Adipose tissue (tissue), 3 donors: ENCODE measurements around the gene EPS15. TPM values are rescaled to one million over a fixed set of nuclear protein-coding genes. Genes with fewer than 3 reads are reported as not detected.
"Not testable (repeated sequence)": the region's sequence is repeated elsewhere in the genome, so short reads cannot be mapped to it uniquely, and the experiment has no call there.

Experiments
- H3K27ac ChIP-seq: one replicate; pipeline ENCODE4 v1.5.1; 2013; ENCODE audit warnings: low read depth, low read length
- WGBS, 3 donors: extraction: QIAGEN DNeasy Blood & Tissue Kit; methylation state at CpG; one replicate each; pipeline ENCODE4 v1.1.7; 2013; 5-methylcytosine and 5-hydroxymethylcytosine counted together
- polyA plus RNA-seq, 3 donors: library from polyadenylated mRNA; stranded (reverse); fragments of 200-250 nt; gene quantifications; one replicate each; pipeline ENCODE4 v1.2.3, GENCODE V29; 2013
- donor health status: healthy with polysubstance abuse.
- donor health status: Bipolar disorder and iron deficiency.
- donor health status: healthy.

EPS15 gene
- polyA plus RNA-seq, 3 donors = 7.9 to 38.2 (median 16.1) TPM

DNA sequence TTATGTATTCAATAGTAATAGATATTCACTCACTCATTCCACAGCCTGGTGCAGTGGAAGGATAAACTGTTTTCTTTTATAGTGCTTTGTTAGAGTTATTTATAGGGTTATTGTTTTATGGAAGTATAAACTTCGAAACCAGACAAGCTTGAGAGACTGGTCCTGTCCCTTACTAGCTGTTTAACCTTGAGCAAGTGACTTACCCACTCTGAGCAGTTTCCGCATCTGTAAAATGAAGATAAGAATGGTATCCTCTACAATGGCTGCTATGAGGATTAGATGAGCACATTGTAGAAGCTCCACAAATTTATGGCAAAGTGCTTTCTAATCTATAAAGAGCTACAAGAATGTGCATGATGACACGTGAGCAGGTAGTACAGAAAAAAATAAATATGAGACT is 30.8 kb upstream of the EPS15 start:
- 75 to 90% (median 86%) methylated on average over 3 of the region's 3 CpGs for WGBS, 3 donors
- H3K27ac ChIP-seq = no peak overlapping the region

DNA sequence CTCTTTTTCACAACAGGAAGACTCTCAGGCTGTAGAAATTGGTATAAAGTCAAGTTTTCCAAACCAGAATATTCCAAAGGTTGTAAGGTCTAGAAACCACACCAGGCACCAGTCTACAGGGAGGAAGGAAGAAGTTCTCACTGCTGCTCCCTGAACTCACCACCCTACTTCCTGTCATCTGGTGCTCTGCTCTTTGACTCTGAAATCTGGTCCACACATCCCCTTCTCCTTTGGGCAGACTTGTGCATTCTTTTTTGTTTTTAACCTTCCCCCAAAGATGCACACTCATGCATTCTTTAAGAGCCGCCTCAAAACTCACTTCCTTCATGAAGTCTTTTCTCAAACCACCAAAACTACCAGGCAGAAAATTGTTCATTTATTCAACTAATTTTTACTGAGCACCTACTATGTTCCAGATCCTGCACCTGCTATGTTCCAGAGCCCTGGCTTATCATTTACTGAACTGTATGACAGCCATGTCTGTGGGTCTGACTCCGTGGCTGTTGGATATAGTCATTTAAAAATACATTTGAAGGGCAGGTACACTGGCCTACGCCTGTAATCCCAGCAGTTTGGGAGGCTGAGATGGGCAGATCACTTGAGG is 30.1 kb upstream of the EPS15 start:
- 54 to 71% (median 58%) methylated on average over 3 of the region's 3 CpGs for WGBS, 3 donors
- H3K27ac ChIP-seq = no peak overlapping the region

DNA sequence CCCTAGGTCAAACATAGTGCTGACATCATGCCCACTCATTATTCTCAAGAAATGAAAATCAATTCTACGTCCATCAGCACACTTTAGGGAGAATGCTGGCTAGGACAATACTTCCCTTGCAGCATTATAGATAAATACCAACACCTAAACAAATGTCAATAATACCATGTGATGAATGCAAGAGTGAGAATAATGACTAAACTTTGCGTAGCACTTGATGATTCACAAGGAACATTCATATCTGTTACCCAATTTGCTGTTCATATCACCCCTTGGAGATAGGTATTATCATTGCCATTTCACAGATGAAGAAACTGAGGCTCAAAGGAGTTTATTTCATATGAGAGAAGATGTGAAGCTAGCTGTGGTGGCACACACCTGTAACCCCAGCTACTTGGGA is 24.8 kb upstream of the EPS15 start:
- H3K27ac ChIP-seq = no peak overlapping the region
- WGBS, 3 donors = 88 to 94% (median 93%) methylated on average over 2 of the region's 2 CpGs

- WGBS, 3 donors = 77 to 87% (median 83%) methylated on average over 4 of the region's 4 CpGs
- no peak overlapping the region for H3K27ac ChIP-seq
Measured at GRCh38 chr1:51542158-51542953, 23.3 kb upstream of the EPS15 start.

GRCh38 chr1:51541313-51542050 is 22.4 kb upstream of the EPS15 start:
- WGBS, 3 donors = 64 to 80% (median 75%) methylated on average over 2 of the region's 2 CpGs
- no peak overlapping the region for H3K27ac ChIP-seq

DNA sequence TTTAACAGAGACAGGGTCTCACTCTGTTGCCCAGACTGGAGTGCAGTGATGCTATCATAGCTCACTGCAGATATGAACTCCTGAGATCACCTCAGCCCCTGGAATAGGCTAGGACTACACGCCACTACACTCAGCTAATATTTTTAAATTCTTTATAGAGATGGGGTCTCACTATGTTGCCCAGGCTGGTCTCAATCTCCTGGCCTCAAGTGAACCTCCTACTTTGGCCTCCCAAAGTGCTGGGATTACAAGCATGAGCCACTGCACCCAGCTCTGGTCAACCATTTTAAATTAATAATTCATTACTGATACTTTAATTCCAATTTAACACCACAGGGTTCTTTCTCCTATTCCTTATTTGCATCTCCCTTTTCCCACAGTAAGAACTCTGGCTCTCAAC is 18.5 kb upstream of the EPS15 start:
- 96 to 100% (median 98%) methylated on average over 1 of the region's 1 CpG for WGBS, 3 donors
- H3K27ac ChIP-seq = no peak overlapping the region

DNA sequence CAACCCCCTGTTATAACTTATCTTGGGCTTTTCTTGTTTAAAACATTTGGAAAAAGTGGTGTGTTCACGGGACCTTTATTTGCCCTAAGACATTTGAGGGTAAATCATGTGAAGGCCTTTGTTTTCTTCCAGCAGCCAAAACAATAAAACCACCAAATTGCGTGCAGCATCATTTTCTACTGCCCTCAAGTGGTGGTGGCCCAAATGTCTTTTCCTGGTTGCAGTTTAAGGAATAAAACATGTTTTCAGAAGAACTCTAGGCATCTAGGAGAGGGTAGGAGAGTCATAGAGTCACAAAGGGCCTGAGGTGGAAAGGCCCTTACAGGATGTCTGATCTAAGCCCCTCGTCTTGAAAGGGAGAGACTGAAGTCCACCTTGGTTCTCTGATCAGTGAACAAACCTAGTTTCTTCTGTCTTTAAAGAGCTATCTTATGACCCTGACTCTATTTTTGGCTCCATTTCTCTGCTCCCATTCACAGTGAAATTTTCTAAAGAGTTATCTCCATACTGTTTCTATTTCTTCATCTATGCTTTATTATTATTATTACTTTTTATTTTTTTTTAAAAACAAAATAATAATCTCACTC is 16.0 kb upstream of the EPS15 start:
- no peak overlapping the region for H3K27ac ChIP-seq
- 7 to 13% (median 8%) methylated on average over 3 of the region's 3 CpGs for WGBS, 3 donors

DNA sequence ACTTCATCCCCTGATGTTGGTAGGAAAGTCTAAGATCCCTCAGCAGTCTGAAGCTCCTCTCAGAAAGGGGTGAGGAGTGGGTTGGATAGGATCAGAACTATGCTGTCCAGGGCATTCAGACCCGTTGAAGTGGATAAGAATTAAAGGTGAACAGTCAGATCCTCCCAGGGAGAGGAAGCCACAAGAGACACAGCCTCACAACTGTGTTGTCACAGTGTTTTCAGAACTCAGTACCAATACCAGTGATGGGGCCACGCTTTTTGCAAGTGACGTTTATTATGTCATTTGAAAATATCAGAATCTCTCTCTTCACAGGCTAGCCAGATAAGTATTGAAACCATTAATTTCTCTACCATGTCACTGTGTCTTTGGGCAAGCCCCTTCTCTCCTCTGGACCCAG is 15.4 kb upstream of the EPS15 start:
- H3K27ac ChIP-seq = no peak overlapping the region
- 56 to 68% (median 61%) methylated on average over 3 of the region's 3 CpGs for WGBS, 3 donors

GRCh38 chr1:51532853-51533252 is 13.8 kb upstream of the EPS15 start:
- WGBS, 3 donors = 96 to 100% (median 98%) methylated on average over 1 of the region's 1 CpG
- no peak overlapping the region for H3K27ac ChIP-seq

- WGBS, 3 donors = 92 to 97% (median 96%) methylated on average over 4 of the region's 4 CpGs
- H3K27ac ChIP-seq = not testable (repeated sequence)
Measured at GRCh38 chr1:51530447-51530846, 11.4 kb upstream of the EPS15 start.

DNA sequence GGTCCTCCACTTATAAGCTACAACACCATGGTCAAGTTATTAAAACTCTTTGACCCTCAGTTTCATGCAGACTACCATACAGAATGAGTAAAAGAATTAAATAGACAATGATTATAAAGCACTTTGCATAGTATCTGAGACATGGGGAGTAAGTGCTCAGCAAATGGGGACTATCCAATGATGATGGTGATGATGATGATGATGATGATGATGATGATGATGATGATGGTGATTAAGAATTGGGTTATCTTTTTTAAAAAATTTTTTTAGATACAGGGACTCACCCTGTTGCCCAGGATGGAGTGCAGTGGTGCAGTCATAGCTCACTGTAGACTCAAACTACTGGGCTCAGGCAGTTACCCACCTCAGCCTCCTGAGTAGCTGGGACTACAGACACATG is 8.1 kb upstream of the EPS15 start:
- H3K27ac ChIP-seq = no peak overlapping the region

GRCh38 chr1:51526248-51526647 is 7.2 kb upstream of the EPS15 start:
- no peak overlapping the region for H3K27ac ChIP-seq
- 89 to 93% (median 90%) methylated on average over 3 of the region's 3 CpGs for WGBS, 3 donors

- no peak overlapping the region for H3K27ac ChIP-seq
- WGBS, 3 donors = 84 to 99% (median 97%) methylated on average over 2 of the region's 2 CpGs
Measured at GRCh38 chr1:51525295-51525694, 6.2 kb upstream of the EPS15 start.

- no peak overlapping the region for H3K27ac ChIP-seq
- 93 to 100% (median 100%) methylated on average over 1 of the region's 1 CpG for WGBS, 3 donors
Measured at GRCh38 chr1:51524817-51525216, 5.8 kb upstream of the EPS15 start.

DNA sequence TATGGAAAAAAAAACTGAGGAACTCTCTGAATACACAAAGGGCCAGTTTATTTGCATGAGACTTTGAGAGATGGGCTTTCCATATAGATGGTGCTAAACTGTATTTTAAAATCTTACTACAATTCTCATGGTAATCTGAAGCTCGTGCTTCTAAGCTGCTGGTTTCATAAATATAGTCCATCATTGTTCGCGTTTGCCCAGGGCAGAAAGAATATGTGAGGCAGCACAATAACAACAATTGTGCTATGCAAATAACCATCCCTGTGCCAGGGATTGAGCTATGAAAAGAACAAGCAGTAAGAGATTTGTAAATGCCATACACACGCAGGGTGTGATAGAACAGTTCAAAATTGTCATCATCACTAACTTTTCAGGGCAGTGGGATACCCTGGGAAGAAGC is 4.9 kb upstream of the EPS15 start:
- H3K27ac ChIP-seq = no peak overlapping the region
- 90 to 91% (median 91%) methylated on average over 4 of the region's 4 CpGs for WGBS, 3 donors

DNA sequence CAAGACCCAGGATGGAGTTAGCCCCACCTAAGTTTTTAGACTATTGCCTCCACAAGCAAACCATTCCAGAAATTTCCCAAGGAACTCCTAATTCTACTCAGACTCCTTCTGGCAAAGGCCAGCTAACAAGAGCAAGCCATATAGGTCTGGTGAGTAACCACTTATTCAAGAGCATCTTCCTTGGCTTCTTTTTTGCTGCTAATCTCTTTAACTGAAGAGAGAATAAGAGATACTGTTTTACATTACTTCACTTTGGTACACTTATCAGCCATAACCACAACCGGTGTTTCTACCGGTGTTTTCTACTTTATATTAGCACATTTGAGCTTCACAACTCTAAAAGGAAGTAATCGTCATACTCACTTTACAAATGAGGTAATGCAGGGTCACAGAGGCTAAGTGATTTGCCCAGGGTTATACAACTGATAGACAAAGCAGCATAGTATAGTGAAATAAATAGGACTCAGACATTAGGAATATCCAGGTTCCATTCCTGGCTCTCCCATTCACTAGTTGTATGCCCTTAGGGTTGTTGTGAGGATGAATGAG is 1.7 kb upstream of the EPS15 start:
- no peak overlapping the region for H3K27ac ChIP-seq
- 29 to 60% (median 38%) methylated on average over 3 of the region's 3 CpGs for whole genome bisulfite sequencing, 3 donors

GRCh38 chr1:51519865-51520699 is 1.0 kb upstream of the EPS15 start:
- 73 to 78% (median 73%) methylated on average over 8 of the region's 8 CpGs for WGBS, 3 donors
- no peak overlapping the region for H3K27ac ChIP-seq

DNA sequence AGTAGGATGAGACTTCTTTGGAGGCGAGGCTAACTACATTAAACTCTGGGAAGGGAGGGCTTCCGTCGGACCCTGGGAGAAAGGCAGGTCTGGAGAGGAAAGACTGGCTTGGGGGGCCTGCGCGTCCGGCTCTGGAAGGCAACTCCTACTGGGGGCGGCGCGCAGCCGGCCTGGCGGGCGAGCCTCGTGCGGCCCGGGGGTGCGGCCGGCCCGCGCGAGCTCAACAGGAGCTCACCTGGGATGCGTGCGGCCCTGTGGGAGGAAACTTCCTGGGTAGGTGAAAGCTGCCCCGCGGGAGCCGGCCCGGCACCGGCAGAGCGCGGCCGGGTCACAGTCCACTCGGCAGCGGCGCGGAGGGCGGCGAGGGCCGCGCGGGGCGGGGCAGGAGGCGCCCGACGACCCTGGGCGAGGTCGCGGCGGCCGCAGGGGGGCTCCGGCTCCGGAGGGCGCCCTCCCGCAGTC is 449 bp downstream of the EPS15 start:
- WGBS, 3 donors = 0 to 1% (median 0%) methylated on average over 22 to 52 of the region's 52 CpGs
- peak overlapping the region; percentile 64 for H3K27ac ChIP-seq
